OCI-LY7 (cell line): ENCODE data around the gene TUB. TPM values are rescaled to one million over a fixed set of nuclear protein-coding genes. Genes with fewer than 3 reads are reported as not detected.

Experiments used
- BruUV-seq: library from RNA; stranded (reverse); fragments of 400-500 nt; replicated peaks from 2 replicates; lab custom pipeline; 2021; lab: Mats Ljungman, UMichigan
- CTCF ChIA-PET: fragments of 300-600 bp; sonication (Branson Sonifier 250); formaldehyde crosslinking; loops from one replicate; lab custom pipeline; 2022; ENCODE audit warnings: antibody characterized with exemption; ENCODE audit not compliant: unreplicated experiment; lab: Charles Lee
- POLR2A ChIA-PET: fragments of 300-600 bp; sonication (Branson Sonifier 250); formaldehyde crosslinking; loops from one replicate; lab custom pipeline; 2022; ENCODE audit warnings: antibody characterized with exemption; lab: Charles Lee
- DNase-seq: peaks from one replicate; pipeline ENCODE4 v3.0.0-alpha.2; 2015; ENCODE audit warnings: low spot score
- H2AFZ ChIP-seq: fragments of 200-600 bp; sonication (generic), shearing (Covaris generic); 2 replicates; pipeline ENCODE4 v1.6.1; 2014; ENCODE audit warnings: mild to moderate bottlenecking, antibody characterized with exemption, low read length, moderate library complexity
- H3K27ac ChIP-seq: fragments of 200-600 bp; sonication (generic); 2 replicates; pipeline ENCODE4 v1.5.1; 2014; ENCODE audit warnings: mixed run types, low read depth, mild to moderate bottlenecking, moderate library complexity, low read length, inconsistent platforms; ENCODE audit not compliant: poor library complexity, severe bottlenecking
- H3K36me3 ChIP-seq: fragments of 200-600 bp; sonication (generic); 2 replicates; pipeline ENCODE4 v1.6.1; 2014; ENCODE audit warnings: mild to moderate bottlenecking, antibody characterized with exemption, low read length, moderate library complexity, mixed read lengths; ENCODE audit not compliant: insufficient read depth
- H3K4me1 ChIP-seq: fragments of 200-600 bp; sonication (generic); 2 replicates; pipeline ENCODE4 v1.5.1; 2014; ENCODE audit warnings: mild to moderate bottlenecking, low read length; ENCODE audit not compliant: insufficient read depth, poor library complexity, severe bottlenecking
- H3K4me2 ChIP-seq: fragments of 200-600 bp; sonication (generic); 2 replicates; pipeline ENCODE4 v1.6.1; 2014; ENCODE audit warnings: mild to moderate bottlenecking, low read length
- H3K4me3 ChIP-seq: fragments of 200-600 bp; sonication (generic); 2 replicates; pipeline ENCODE4 v1.5.1; 2014; ENCODE audit warnings: mild to moderate bottlenecking, low read depth, low read length; ENCODE audit not compliant: poor library complexity, severe bottlenecking
- H3K79me2 ChIP-seq: fragments of 200-600 bp; sonication (generic); 2 replicates; pipeline ENCODE4 v1.6.1; 2016; ENCODE audit warnings: low read depth, mild to moderate bottlenecking, low read length, moderate library complexity, mixed read lengths; ENCODE audit not compliant: insufficient read depth
- H3K9me2 ChIP-seq: fragments of 200-600 bp; sonication (generic); 2 replicates; pipeline ENCODE4 v1.6.1; 2016; ENCODE audit warnings: mild to moderate bottlenecking, low read length, mixed read lengths; ENCODE audit not compliant: insufficient read depth
- H3K9me3 ChIP-seq: fragments of 200-600 bp; sonication (generic); 2 replicates; pipeline ENCODE4 v1.6.1; 2014; ENCODE audit warnings: mild to moderate bottlenecking, mixed run types, low read length, mixed read lengths
- H4K20me1 ChIP-seq: fragments of 200-600 bp; sonication (generic); 2 replicates; pipeline ENCODE4 v1.6.1; 2014; ENCODE audit warnings: mild to moderate bottlenecking, antibody characterized with exemption, low read length, moderate library complexity, mixed read lengths; ENCODE audit not compliant: insufficient read depth
- CTCF ChIP-seq: fragments of 200-600 bp; sonication (generic); conservative IDR thresholded peaks from 2 replicates; pipeline ENCODE4 v1.5.1; 2014; ENCODE audit warnings: mild to moderate bottlenecking, antibody characterized with exemption, low read length, moderate library complexity, mixed read lengths
- EZH2phosphoT487 ChIP-seq: fragments of 200-600 bp; sonication (generic); IDR thresholded peaks from 2 replicates; pipeline ENCODE4 v1.6.1; 2018; ENCODE audit warnings: low read depth, borderline replicate concordance, mild to moderate bottlenecking, mixed run types, antibody characterized with exemption, low read length, moderate library complexity, mixed read lengths
- intact Hi-C: fragments of 100-400 bp; cut with micrococcal nuclease; formaldehyde crosslinking; loops from one replicate; pipeline ENCODE4 v1.10.0; 2022; ENCODE audit not compliant: unreplicated experiment
- total RNA-seq, 2 experiments: library from RNA; depleted of rRNA in 1 of 2; stranded (reverse); fragments of >200 nt in 1 of 2; shearing (Covaris generic) in 1 of 2; gene quantifications; 2 replicates each; pipeline ENCODE4 v1.2.3, GENCODE V29; 2014 to 2022

TUB gene
- total RNA-seq, 2 experiments from 2014 or later: not detected

GRCh38 chr11:8105133-8105532, 24.1 kb downstream of the TUB start:
- H3K9me2 ChIP-seq: no peaks in the 10 kb centered on the region
- H2AFZ ChIP-seq: no peak overlapping the region
- no peak overlapping the region for H3K4me3 ChIP-seq
- no peaks in the 10 kb centered on the region for H4K20me1 ChIP-seq
- no peaks in the 10 kb centered on the region for H3K9me3 ChIP-seq
- TF ChIP-seq CTCF (no peak), EZH2phosphoT487 (no peak)
- H3K27ac ChIP-seq: no peak overlapping the region
- BruUV-seq: no TSS peak
- H3K36me3 ChIP-seq: no peaks in the 10 kb centered on the region
- CTCF ChIA-PET: no interaction called here
- intact Hi-C loops: no loop called here
- no peaks in the 10 kb centered on the region for H3K79me2 ChIP-seq
- no peaks in the 10 kb centered on the region for H3K4me1 ChIP-seq
- POLR2A ChIA-PET: no interaction called here
- no peak for DNase-seq
- no peak overlapping the region for H3K4me2 ChIP-seq

- H3K4me1 ChIP-seq: no peaks in the 10 kb centered on the region
- TF ChIP-seq EZH2phosphoT487 (no peak), CTCF (no peak)
- no peak overlapping the region for H3K4me2 ChIP-seq
- BruUV-seq: no TSS peak
- no peaks in the 10 kb centered on the region for H3K9me3 ChIP-seq
- CTCF ChIA-PET: no interaction called here
- POLR2A ChIA-PET: no interaction called here
- no peaks in the 10 kb centered on the region for H3K9me2 ChIP-seq
- intact Hi-C loops: no loop called here
- H4K20me1 ChIP-seq: no peaks in the 10 kb centered on the region
- DNase-seq: no peak
- H3K79me2 ChIP-seq: no peaks in the 10 kb centered on the region
- H3K27ac ChIP-seq: no peak overlapping the region
- no peaks in the 10 kb centered on the region for H3K36me3 ChIP-seq
- no peak overlapping the region for H3K4me3 ChIP-seq
- H2AFZ ChIP-seq: no peak overlapping the region
These were observed 24.7 kb downstream of the TUB start for GRCh38 chr11:8105666-8106065.

- no peak overlapping the region for H3K4me3 ChIP-seq
- no peaks in the 10 kb centered on the region for H3K9me3 ChIP-seq
- H3K79me2 ChIP-seq: no peaks in the 10 kb centered on the region
- no peak overlapping the region for H3K27ac ChIP-seq
- no peaks in the 10 kb centered on the region for H3K4me1 ChIP-seq
- CTCF ChIA-PET: no interaction called here
- no TSS peak for BruUV-seq
- H3K4me2 ChIP-seq: no peak overlapping the region
- TF ChIP-seq EZH2phosphoT487: no peak
- TF ChIP-seq CTCF: no peak
- H3K36me3 ChIP-seq: no peaks in the 10 kb centered on the region
- no peaks in the 10 kb centered on the region for H3K9me2 ChIP-seq
- no peak for DNase-seq
- H2AFZ ChIP-seq: no peak overlapping the region
- POLR2A ChIA-PET: no interaction called here
- intact Hi-C loops: no loop called here
- no peaks in the 10 kb centered on the region for H4K20me1 ChIP-seq
These were observed 25.7 kb downstream of the TUB start for GRCh38 chr11:8106679-8107078.
